HepG2 (cell line): Measurements from ENCODE around the gene FAM168A. TPM values are rescaled to one million over a fixed set of nuclear protein-coding genes. Genes with fewer than 3 reads are reported as not detected.

Source experiments
- GABPB1 ChIP-seq: IDR thresholded peaks from 2 replicates; pipeline ENCODE4 v1.6.1; 2016; ENCODE audit warnings: mild to moderate bottlenecking, missing genetic modification reagents, moderate library complexity, missing compliant biosample characterization
- polyA plus RNA-seq, 8 experiments: library from polyadenylated mRNA; depleted of rRNA in 3 of 8; stranded (reverse) in 7 of 8; unstranded in 1 of 8; fragments of >200 nt; fragmentation: Illumina TruSeq in 4 of 8; extraction: Trizol in 4 of 8; gene quantifications; 2 replicates each; pipeline versions ENCODE4 v1.2.1 to v1.2.3, GENCODE V29; 2011 to 2016; ENCODE audit warnings: low read depth in 4 of 8, missing spikeins in 1 of 8, mixed read lengths in 1 of 8; ENCODE audit not compliant: insufficient read depth in 1 of 8
- total RNA-seq, 5 experiments: library from RNA; depleted of rRNA; stranded (reverse); fragments of >200 nt; fragmentation: Illumina TruSeq; extraction: Trizol; gene quantifications; 2 replicates each; pipeline ENCODE4 v1.2.3, GENCODE V29; 2016; ENCODE audit warnings: low read depth in 1 of 5
- TF ChIP-seq, protein P1 (sequence below): sonication (generic); formaldehyde crosslinking; IDR thresholded peaks from 2 replicates; pipeline ENCODE4 v1.4.0; 2020; ENCODE audit warnings: mild to moderate bottlenecking, missing genetic modification reagents
- TF ChIP-seq, protein P2 (sequence below): sonication (generic); formaldehyde crosslinking; IDR thresholded peaks from 2 replicates; pipeline ENCODE4 v1.9.0; 2021; ENCODE audit warnings: missing genetic modification reagents, mild to moderate bottlenecking, borderline replicate concordance
- TF ChIP-seq, protein P3 (sequence below): fragments of 450-650 bp; IDR thresholded peaks from 2 replicates; pipeline ENCODE4 v1.6.1; 2017

The FAM168A gene
- total and polyA plus RNA-seq, 2 of the 13 experiments (the other 11 are each of a cell fraction or from before 2014, with no cell fraction given) = 13.9 to 15.8 TPM

DNA sequence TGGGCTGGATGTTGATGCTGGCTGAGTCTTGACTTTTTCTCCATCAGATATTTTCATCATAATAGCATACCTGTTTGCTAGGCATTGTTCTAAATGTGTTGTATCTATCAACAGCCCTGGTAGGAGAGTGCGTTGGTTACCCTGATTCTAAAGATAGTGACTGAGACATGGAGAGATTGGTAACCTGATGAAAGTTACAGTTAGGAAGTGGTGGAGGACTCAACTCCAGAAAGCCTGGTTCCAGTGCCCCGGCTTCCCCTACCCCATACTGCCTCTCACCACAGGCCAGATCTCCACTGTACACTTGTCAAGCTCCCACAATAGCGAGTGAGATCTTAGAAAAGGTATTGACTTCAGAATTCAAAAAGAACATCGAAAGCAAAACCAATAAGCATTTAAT lies 244.5 kb downstream of the FAM168A start (continued):
- TF ChIP-seq, protein P1, sequence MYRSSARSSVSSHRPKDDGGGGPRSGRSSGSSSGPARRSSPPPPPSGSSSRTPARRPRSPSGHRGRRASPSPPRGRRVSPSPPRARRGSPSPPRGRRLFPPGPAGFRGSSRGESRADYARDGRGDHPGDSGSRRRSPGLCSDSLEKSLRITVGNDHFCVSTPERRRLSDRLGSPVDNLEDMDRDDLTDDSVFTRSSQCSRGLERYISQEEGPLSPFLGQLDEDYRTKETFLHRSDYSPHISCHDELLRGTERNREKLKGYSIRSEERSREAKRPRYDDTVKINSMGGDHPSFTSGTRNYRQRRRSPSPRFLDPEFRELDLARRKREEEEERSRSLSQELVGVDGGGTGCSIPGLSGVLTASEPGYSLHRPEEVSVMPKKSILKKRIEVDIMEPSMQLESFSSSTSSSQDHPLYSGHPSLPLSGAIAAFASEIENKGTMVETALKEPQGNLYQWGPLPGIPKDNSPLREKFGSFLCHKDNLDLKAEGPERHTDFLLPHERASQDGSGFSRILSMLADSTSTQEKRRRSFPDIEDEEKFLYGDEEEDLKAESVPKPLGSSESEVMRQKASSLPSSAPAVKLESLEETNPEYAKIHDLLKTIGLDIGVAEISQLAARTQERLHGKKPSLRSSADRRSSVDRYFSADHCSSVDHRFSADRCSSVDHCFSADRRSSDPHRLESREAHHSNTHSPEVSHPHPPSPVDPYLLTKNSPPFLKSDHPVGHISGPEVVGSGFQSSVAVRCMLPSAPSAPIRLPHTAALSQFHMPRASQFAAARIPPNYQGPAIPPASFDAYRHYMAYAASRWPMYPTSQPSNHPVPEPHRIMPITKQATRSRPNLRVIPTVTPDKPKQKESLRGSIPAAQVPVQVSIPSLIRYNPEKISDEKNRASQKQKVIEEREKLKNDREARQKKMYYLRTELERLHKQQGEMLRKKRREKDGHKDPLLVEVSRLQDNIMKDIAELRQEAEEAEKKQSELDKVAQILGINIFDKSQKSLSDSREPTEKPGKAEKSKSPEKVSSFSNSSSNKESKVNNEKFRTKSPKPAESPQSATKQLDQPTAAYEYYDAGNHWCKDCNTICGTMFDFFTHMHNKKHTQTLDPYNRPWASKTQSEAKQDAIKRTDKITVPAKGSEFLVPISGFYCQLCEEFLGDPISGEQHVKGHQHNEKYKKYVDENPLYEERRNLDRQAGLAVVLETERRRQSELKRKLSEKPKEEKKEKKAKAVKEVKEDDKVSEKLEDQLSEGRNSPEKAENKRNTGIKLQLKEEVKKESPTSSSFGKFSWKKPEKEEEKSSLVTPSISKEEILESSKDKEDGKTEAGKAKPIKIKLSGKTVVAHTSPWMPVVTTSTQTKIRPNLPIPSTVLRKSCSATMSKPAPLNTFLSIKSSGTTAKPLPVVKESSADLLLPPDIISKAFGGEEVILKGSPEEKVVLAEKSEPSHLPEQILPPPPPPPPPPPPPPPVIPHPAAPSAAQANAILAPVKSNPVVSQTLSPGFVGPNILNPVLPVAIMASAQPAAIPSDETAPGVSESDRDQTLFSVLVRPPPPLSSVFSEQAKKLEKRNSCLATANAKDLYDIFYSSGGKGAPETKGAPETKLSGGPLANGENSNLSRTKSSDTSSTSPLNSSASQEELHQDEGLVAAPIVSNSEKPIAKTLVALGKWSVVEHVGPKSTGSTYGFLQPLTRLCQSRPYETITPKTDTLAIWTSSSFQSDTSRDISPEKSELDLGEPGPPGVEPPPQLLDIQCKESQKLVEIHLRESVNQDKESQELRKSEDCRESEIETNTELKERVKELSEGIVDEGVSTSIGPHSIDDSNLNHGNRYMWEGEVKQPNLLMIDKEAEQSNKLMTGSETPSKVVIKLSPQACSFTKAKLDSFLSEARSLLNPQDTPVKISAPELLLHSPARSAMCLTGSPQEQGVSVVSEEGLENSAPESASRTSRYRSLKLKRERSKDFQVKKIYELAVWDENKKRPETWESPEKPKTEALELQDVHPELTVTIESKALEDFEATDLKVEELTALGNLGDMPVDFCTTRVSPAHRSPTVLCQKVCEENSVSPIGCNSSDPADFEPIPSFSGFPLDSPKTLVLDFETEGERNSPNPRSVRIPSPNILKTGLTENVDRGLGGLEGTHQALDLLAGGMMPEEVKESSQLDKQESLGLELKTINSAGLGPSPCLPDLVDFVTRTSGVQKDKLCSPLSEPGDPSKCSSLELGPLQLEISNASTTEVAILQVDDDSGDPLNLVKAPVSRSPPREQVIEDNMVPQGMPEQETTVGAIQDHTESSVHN (CRISPR knock-in tag) = no peak
- TF ChIP-seq, protein P2, sequence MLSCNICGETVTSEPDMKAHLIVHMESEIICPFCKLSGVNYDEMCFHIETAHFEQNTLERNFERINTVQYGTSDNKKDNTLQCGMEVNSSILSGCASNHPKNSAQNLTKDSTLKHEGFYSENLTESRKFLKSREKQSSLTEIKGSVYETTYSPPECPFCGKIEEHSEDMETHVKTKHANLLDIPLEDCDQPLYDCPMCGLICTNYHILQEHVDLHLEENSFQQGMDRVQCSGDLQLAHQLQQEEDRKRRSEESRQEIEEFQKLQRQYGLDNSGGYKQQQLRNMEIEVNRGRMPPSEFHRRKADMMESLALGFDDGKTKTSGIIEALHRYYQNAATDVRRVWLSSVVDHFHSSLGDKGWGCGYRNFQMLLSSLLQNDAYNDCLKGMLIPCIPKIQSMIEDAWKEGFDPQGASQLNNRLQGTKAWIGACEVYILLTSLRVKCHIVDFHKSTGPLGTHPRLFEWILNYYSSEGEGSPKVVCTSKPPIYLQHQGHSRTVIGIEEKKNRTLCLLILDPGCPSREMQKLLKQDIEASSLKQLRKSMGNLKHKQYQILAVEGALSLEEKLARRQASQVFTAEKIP = no peak
- TF ChIP-seq GABPB1 (CRISPR knock-in tag) = no peak
- TF ChIP-seq, protein P3, sequence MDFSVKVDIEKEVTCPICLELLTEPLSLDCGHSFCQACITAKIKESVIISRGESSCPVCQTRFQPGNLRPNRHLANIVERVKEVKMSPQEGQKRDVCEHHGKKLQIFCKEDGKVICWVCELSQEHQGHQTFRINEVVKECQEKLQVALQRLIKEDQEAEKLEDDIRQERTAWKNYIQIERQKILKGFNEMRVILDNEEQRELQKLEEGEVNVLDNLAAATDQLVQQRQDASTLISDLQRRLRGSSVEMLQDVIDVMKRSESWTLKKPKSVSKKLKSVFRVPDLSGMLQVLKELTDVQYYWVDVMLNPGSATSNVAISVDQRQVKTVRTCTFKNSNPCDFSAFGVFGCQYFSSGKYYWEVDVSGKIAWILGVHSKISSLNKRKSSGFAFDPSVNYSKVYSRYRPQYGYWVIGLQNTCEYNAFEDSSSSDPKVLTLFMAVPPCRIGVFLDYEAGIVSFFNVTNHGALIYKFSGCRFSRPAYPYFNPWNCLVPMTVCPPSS = no peak
